Stimulated activated CD4-positive, alpha-beta T cell treated with anti-CD3 and anti-CD28 coated beads, Interleukin-1b, Interleukin-23, amount 100 ng/mL, for 4 hours (primary cell): ENCODE data around the gene CTPS2.
"Not testable (repeated sequence)": the region's sequence is repeated elsewhere in the genome, so short reads cannot be mapped to it uniquely, and the experiment has no call there.

ENCODE experiments used
- DNase-seq, 2 donors: peaks; one replicate each; pipeline ENCODE4 v3.0.0-alpha.2; 2020; ENCODE audit warnings: low read depth in 2 of 2

CTPS2 gene

DNA sequence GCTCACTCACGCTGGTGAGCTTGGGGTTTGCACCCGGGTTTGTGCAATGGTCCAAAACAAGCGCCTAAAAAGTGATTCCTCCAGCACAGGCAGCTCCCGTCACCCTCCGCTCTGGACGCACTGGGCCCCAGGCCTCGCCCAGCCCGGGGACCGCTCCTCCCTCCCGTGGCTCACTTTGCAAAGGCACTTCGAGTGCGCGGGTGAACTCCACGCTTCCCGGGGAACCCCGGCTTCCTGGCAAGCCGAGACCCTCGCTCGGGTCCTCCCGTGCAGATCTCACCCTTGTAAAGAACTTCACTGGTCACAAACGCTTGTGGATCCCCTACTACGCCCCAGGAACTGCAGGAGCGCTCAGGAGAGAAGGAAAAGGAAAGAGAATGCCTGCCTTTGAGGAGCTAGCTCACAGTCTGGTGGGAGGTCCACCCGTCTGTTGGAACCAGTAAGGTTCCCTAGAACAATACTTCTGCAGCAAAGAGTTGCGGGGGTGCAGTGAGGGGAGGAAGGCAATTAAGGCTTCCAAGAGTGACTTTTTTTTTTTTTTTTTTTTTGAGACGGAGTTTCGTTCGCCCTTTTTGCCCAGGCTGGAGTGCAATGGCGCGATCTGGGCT lies at the start of gene CTPS2:
CTPS2 (minus strand) TSS at position 122 of the 608 bp plus-strand sequence. CDS start 9,767 bp downstream, outside the sequence.
- DNase-seq, result peak in 1 of 2 donors; percentile 33

- DNase-seq, result not testable (repeated sequence)
These were observed 49.0 kb upstream of the CTPS2 start for GRCh38 chrX:16761500-16761899.

DNA sequence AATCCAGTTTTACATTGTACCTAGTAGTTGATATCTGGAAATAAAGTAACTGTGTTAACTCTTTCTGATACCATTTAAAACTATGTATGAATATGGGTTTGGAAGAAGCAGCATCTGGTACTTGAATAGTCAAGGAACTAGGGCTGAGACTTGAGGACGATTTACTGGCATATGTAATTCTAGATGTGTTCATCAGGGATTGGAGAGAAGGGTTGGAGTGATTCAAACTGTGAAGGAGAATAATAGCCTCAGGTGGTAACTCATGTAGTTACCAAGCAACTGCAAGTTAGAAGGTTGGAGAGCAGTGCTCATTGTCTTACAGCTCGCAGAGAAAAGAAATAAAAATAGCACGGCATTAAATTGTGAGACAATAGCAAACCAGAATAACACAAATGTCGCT lies 44.3 kb upstream of the CTPS2 start:
- DNase-seq, result no peak

- no peak for DNase-seq
These were observed 41.5 kb upstream of the CTPS2 start for GRCh38 chrX:16754019-16754418.

DNA sequence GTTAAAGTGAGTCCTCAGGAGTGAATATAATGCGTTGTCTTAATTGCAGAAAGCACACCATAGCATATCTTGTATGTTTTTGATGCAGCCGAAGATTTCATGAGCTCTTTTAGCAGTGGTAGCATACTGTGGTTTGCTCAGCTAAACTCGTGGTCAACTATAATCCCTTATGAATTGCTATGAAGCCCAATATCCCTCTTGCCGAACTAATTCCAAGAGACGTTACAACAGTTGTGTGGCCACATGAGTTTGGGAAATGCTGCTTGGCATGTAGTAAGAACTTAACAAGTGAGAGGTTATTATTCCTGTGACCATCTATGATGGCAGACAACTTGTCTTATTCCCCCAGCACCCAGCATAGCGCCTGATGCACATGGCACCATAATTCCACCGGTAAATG lies 37.7 kb upstream of the CTPS2 start:
- DNase-seq, result no peak

DNA sequence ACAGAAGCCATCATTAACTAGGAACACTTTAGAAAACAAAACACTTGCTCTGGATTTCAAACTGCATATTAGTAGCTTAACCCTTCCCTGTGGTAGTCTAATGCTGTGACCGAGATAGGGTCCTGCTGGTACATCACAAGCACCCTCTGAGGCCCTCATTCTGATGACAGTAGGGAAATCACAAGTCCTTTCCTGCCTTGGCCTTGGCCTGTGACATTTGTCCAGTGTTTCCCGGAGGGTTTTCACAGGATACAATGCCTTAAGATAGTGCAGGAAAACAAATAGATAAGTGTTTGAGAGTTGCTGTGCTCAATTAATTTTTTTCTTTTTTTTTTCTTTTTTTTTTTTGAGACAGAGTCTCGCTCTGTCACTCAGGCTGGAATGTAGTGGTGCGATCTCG lies 36.0 kb upstream of the CTPS2 start:
- DNase-seq, result no peak

- no peak for DNase-seq
These were observed 33.2 kb upstream of the CTPS2 start for GRCh38 chrX:16745659-16746058.

GRCh38 chrX:16745102-16745501 lies 32.6 kb upstream of the CTPS2 start:
- no peak for DNase-seq

- DNase-seq, result no peak
These were observed 31.3 kb upstream of the CTPS2 start for GRCh38 chrX:16743604-16744325.

DNA sequence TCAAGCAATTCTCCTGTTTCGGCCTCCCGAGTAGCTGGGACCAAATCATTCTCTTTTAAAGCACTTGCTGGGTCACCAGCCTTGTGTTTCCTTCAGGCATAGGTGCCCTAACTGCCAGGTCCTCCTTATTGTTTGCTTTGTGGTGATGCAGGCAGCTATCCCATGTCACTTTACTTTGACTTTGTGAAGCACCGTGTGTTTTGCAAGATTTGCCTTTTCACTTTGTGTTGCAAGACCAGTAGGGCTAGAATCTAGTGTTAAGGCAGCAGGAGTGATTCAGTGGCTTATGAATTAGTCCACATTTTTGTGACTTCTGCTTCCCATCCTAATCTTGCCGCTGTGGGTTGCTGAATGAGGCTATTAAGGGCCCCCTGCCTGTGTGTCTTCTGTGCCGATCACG lies 27.1 kb upstream of the CTPS2 start:
- DNase-seq, result no peak

GRCh38 chrX:16737024-16737423 lies 24.6 kb upstream of the CTPS2 start:
- DNase-seq, result no peak

DNA sequence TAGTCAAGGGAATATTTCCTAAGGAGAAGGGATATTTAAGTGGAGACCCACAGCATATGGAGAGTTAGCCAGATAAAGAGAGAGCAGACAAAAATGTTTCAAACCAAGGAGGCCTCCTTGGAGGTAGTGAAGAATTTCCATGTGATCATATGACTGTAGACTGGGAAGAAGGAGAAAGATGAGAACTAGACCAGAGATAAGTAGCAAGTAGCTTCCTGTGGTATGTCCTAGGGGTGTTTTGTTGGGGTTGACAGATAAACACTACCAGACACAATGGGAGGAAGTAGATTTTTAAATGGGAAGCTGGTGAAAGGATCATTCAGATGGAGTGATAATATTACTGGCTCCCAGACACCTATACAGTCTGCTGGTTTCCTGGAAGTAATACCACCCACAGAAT lies 20.5 kb upstream of the CTPS2 start:
- DNase-seq, result no peak

- DNase-seq, result no peak
These were observed 18.0 kb upstream of the CTPS2 start for GRCh38 chrX:16730450-16730849.

GRCh38 chrX:16727637-16728036 lies 15.2 kb upstream of the CTPS2 start:
- no peak for DNase-seq

DNA sequence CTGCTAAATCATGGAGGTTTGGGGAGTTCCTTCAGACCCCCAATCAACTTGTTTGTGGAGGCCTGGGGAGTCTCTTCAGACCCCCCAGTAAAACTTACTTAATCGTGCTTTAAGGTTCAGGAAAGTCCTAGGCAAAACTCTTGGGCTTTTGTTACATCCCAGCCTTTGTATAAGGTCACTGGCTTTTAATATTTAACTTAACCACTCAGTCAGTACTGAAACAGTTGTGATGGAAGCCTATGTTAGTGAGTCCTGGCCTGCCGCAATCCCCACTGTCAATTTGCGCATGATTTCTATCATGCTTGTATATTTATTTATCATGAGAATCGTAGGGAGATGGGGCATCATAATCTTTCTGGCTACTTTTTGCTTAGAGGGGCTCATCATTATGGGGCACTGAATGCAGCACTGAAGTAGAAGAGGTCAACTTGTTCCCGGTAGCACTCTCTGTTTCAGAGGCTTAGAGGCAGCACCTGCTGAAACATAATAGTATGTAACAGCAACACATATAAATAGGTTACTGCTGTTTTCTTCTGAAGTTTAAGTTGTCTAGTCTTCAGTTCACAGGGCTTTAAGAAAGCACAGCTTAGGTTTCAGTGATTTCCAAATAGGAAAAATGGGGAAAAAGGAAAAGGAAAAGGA lies 14.0 kb upstream of the CTPS2 start:
- not testable (repeated sequence) for DNase-seq

DNA sequence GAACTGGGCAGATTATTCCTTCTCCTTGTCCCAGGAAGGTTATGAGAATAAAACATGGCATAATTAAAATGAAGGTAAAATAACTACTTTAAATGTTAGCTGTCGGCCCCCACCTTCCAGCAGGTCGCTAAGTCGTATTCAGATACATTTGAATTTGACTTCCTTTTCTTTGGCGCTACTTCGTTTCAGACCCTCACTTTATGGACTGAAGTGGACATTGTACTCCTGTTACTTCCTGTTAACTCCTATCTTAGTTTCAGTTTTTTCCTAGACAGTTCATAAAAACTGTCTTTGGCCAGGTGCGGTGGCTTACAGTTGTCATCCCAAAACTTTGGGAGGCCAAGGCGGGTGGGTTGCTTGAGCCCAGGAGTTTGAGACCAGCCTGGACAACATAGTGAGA lies 12.6 kb upstream of the CTPS2 start:
- DNase-seq, result no peak

- DNase-seq, result no peak
These were observed 10.0 kb upstream of the CTPS2 start for GRCh38 chrX:16722481-16722880.

- peak; percentile 85 to 96 for DNase-seq
These were observed 7.0 kb upstream of the CTPS2 start, which contains the start of gene SYAP1 for GRCh38 chrX:16719334-16720084. TSS of gene SYAP1 (plus strand) at chrX:16719612. CDS start at chrX:16719725, 113 bp downstream.

DNA sequence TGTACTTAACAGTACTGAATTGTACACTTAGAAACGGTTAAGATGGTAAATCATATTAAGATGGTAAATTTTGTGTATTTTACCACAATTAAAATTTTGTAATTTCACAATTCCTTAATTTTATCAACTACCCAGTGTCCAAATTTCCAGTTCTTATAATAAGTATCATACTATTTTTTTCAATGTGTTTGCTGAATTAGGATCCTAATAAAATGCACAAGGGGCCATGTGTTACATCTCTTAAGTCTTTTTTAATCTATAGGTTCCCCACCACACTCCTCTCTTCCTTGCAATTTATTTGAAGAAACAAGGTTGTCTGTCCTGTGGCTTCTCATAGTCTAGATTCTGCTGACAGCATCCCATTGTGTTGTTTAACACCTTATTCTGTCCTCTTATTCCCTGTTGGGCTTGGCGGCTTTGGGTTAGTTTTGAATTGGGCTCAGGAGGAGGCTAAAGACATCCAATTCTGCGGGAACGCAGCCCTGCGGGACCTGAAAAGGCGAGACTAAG lies 6.4 kb upstream of the CTPS2 start:
- DNase-seq, result no peak

- not testable (repeated sequence) for DNase-seq
These were observed 4.0 kb upstream of the CTPS2 start for GRCh38 chrX:16716451-16716850.

DNA sequence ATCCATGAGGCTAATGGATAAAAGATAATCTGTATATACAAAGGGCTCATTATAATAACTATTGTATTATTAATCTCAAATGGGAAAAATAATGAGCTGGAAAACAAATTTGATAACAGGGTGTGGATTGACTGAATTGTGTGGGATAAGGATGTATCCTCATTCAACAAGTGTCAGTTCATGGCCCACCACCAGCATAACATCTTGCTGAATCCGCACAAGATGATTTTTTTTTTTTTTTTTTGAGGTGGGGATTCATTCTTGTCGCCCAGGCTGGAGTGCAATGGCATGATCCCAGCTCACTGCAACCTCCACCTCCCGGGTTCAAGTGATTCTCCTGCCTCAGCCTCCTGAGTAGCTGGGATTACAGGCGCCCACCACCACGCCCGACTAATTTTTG lies 3.2 kb upstream of the CTPS2 start:
- not testable (repeated sequence) for DNase-seq

GRCh38 chrX:16714504-16714903 lies 2.0 kb upstream of the CTPS2 start:
- no peak for DNase-seq
